ENCODE data around the gene ATF1.

The ATF1 gene

GRCh38 chr12:50763639-50764285, at the start of gene ATF1:
Gene ATF1 (plus strand): TSS chr12:50764101. CDS start chr12:50780146, 16,045 bp downstream.
- peak; percentile 96 for DNase-seq

DNA sequence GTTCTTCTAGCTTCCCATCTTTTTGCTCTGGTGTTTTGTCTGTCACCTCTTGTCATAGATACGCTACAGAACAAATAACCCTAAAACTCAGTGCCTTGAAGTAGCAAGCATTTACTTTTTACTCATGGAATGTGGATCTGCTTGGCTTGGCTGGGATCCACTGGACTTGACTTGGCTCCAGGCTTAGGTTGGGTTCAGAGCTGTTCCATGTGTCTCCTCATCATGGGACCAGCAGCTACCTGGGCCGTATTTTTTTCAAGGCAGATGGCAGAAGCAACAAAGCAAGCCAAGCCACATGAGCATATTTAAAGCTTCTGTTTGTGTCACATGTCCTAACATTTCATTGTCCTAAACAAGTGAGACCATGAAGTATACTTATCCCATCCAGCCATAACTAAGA, 48.7 kb upstream of the ATF1 start:
- no peak for DNase-seq

- no peak for DNase-seq
These were observed 45.1 kb upstream of the ATF1 start for GRCh38 chr12:50718760-50719159.

GRCh38 chr12:50720085-50720484, 43.8 kb upstream of the ATF1 start:
- DNase-seq = no peak

DNA sequence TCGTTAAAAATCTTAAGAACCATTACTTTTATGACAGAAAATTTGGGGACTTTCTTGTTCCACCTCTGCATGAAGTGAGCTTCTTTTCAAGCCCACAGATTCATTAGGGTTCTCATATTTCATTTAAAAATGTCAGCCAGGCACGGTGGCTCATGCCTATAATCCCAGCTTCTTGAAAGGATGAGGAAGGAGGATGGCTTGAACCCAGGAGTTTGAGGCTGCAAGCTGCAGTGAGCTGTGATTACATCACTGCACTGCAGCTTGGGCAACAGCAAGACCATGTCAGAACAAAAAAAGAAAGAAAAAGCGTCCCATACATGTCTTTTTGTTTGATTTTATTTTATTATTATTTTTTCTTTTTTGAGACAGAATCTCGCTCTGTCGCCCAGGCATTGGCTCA, 43.4 kb upstream of the ATF1 start:
- DNase-seq = no peak

DNA sequence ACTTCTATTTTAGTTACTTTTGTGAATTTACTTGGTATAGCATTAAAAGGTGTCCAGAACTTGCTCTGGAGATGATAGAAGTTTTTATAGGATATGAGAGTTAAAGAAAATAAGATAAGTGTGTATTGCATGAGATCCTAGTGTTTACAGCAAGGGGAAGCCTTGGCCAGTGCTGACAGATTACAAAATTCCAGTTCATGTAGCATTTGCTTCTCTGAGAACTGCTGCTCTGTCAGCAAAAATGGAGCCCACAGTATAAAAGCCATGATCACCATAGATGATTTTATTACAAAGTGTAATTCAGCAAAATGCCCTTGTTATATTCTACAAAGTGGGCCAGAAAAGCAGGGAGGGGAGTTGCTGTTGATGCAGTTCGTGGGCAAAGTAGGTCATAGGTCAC, 40.0 kb upstream of the ATF1 start:
- no peak for DNase-seq

- no peak for DNase-seq
These were observed 38.6 kb upstream of the ATF1 start for GRCh38 chr12:50725011-50725942.

- DNase-seq = no peak
These were observed 36.4 kb upstream of the ATF1 start for GRCh38 chr12:50727466-50727865.

GRCh38 chr12:50728417-50728816, 35.5 kb upstream of the ATF1 start:
- DNase-seq = no peak

- DNase-seq = no peak
These were observed 35.1 kb upstream of the ATF1 start for GRCh38 chr12:50728841-50729240.

DNA sequence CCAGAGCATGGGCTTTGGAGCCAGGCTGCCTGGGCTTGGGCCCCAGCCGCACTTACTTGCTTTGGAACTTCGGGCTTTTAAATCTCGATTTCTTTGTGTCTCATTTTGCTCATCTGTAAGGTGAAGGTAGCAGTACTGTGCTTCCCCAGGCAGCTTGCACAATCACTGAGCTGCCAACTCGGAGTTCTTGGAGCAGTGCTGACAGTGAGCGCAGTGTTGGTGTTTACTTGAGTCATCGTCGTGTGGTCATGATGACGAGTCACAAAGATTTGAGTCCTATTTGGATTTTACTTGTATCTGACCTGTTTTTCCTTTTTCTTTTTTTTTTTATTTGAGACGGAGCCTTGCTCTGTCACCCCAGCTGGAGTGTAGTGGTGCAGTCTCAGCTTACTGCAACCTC, 31.3 kb upstream of the ATF1 start:
- DNase-seq = no peak

DNA sequence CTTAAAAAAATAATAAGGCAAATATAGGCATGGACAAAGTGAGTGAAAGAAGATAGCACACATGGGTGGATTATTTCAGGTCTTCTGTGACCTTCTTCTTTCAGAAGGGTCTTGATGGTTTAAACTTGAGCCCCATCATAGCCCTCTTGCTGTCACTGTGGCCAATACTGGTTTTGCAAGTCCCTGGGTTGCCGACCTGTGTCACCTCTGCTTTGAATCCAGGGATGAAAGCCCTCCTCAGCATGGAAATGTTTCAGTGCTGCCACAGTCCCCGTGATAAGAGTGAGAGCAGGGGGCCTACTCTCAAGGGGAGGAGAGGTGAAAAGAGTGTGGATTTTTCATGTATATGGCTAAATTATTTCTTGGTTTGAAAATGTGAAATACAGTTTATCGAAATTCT, 30.2 kb upstream of the ATF1 start:
- DNase-seq = no peak

GRCh38 chr12:50734409-50735263, 29.3 kb upstream of the ATF1 start:
- DNase-seq = peak; percentile 51

DNA sequence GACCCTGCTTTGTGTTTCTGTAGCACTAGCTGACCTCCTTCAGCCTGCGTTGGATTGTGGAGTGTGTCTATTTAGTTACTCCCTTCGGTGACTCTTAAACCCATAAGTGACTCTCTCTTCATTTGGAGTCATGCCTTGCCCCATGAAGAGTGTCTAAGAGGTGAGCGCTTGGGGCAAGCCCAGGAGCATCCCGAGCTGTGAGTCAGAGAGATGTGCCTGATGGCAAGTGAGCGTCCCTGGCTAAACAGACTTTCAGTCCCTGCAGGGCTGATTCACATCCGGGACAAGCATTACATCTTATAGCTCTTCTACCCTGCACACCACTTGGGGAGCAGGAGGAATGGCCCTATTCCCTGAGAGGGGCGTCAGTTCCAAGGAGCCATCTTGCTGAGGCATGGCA, 24.3 kb upstream of the ATF1 start:
- DNase-seq = no peak

DNA sequence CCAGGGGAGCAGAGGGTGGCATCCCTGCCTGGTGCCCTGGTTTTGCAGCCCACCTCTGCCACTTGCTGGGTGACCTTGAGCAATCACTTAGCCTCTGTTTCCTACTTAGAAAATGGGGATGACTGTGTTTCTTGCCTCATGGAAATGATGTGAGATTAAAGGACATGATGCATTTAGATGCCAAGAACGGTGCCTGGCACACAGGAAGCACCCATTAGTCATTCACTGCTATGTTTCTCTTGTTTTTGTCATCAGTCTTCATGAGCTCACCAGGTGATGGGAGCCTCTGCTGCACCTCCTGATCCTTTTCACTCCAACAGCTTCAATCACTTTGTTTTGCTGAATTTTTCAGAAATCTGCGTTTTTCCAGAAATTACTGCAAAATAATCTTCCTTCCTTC, 23.6 kb upstream of the ATF1 start:
- DNase-seq = no peak

- DNase-seq = no peak
These were observed 21.1 kb upstream of the ATF1 start for GRCh38 chr12:50742776-50743175.

GRCh38 chr12:50745861-50746260, 18.0 kb upstream of the ATF1 start:
- no peak for DNase-seq

GRCh38 chr12:50746431-50746830, 17.5 kb upstream of the ATF1 start:
- DNase-seq = no peak

DNA sequence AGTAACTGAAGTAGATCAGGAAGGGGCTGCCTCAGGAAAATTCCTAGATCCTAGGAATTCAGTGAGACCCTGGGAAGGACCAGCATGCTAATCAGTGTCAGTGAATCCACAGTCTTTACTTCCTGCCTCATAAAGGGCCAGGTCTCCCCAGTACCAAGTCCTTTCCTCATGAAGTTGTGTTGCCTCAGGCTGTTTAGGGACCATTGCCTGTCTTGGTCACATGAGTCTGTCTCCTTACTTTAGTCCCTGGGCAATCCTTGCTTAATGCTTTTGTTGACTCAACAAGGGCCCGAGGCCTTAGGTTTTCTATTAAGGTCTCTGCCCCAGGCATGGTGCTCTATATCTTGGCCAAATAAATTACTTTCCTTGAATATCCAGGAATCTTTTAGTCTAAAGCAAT, 16.1 kb upstream of the ATF1 start:
- no peak for DNase-seq

GRCh38 chr12:50749459-50749882, 14.4 kb upstream of the ATF1 start:
- DNase-seq = no peak

DNA sequence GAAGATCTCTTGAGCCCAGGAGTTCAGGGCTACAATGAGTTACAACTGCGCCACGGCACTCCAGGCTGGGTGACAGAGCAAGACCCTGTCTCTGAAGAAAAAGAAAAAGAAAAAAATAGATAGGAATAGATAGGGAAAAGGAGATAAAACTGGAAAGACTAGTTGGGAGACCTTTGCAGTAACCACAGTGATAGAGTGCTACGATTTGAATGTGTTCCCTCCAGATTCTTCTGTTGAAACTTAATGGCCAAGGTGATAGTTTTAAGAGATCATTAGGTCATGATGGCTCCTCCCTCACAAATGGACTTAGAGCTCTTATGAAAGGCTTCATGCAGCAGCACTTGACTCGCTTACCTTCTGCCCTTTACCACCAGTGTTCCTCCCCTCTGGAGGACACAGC, 13.5 kb upstream of the ATF1 start:
- no peak for DNase-seq

DNA sequence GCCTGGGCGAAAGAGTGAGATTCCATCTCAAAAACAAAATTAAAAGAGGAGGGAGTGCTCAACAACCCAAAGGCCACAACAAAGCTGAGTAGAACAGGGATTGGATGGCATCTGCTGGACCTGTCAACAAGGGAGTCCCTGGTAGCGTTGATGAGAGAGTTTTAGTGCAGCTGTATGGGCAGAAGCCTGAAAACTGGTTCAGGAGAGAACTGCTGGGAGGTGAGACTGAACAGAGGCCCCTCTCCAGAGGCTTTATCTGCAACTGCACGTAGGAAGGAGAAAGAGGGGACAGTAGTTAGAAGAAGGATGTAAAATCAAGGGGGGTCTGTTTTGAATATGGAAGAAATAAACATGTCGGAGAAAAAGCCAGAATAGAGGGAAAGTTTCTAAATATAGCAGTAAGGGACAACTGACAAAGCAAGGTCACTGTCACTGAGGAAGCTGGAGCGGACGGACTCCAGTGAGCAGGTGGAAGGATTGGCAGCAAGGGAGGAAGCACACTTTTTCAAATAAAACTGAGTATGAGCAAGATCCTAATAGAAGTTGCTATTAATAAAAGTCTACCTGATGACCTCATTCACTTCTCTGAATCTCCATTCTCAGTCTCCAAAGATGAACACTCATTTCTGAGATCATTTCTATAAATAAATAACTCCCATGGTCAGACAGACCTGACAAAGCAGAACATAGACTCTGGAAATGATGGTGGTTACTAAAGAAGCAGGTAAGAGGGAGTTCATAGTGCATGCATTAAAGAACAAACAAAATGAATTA, 11.8 kb upstream of the ATF1 start:
- no peak for DNase-seq
